Activated T-cell treated with anti-CD3 and anti-CD28 coated beads, Interleukin-2, amount 50 U/mL, for 72 hours (primary cell): ENCODE results near the gene MICAL2. TPM values are rescaled to one million over a fixed set of nuclear protein-coding genes. Genes with fewer than 3 reads are reported as not detected.
A peak's percentile ranks its signal among the peaks of the same experiment; 100 is the strongest.

ENCODE experiments used
- ATAC-seq, 2 donors: fragments of 150-1000 bp; cut with Tn5 transposase; replicated peaks in 1 of 2; 2 replicates each; pipeline ENCODE4 v1.10.0; 2021; ENCODE audit warnings: moderate library complexity in 2 of 2, mild to moderate bottlenecking in 1 of 2
- DNase-seq, 2 donors: peaks; one replicate each; pipeline ENCODE4 v3.0.0; 2021 to 2022; ENCODE audit warnings: mixed read lengths in 1 of 2
- H3K27ac Mint-ChIP-seq: one replicate; pipeline ENCODE4 v1.8.0; 2022; ENCODE audit warnings: mild to moderate bottlenecking, moderate library complexity, mixed read lengths
- H3K27me3 Mint-ChIP-seq: one replicate; pipeline ENCODE4 v1.8.0; 2022; ENCODE audit warnings: low read depth, mixed read lengths
- H3K36me3 Mint-ChIP-seq, 2 donors: one replicate each; pipeline ENCODE4 v1.8.0; 2022; ENCODE audit warnings: mixed read lengths in 2 of 2, mild to moderate bottlenecking in 1 of 2; ENCODE audit not compliant: insufficient read depth in 2 of 2
- H3K4me1 Mint-ChIP-seq: one replicate; pipeline ENCODE4 v1.8.0; 2022; ENCODE audit warnings: low read depth, mixed read lengths
- H3K4me3 Mint-ChIP-seq, 2 donors: one replicate each; pipeline ENCODE4 v1.8.0; 2022; ENCODE audit warnings: mild to moderate bottlenecking in 2 of 2, mixed read lengths in 2 of 2, moderate library complexity in 2 of 2
- H3K9me3 Mint-ChIP-seq, 2 donors: one replicate each; pipeline ENCODE4 v1.8.0; 2022; ENCODE audit warnings: mixed read lengths in 2 of 2
- total RNA-seq, 2 donors: library from RNA; stranded (reverse); gene quantifications; one replicate each; pipeline ENCODE4 v1.2.3, GENCODE V29; 2022

The MICAL2 gene
- total RNA-seq, 2 donors from 2014 or later = 227 to 322 TPM

GRCh38 chr11:12258451-12258850 lies 148.1 kb downstream of the MICAL2 start:
- H3K36me3 Mint-ChIP-seq = peaks cover 6 to 30% of the 10 kb centered on the region in 2 donors
- H3K9me3 Mint-ChIP-seq = no peaks in the 10 kb centered on the region
- ATAC-seq (no peak), DNase-seq (no peak)
- H3K4me3 Mint-ChIP-seq = no peak overlapping the region
- no peak overlapping the region for H3K27ac Mint-ChIP-seq
- H3K27me3 Mint-ChIP-seq = no peaks in the 10 kb centered on the region
- H3K4me1 Mint-ChIP-seq = no peaks in the 10 kb centered on the region

DNA sequence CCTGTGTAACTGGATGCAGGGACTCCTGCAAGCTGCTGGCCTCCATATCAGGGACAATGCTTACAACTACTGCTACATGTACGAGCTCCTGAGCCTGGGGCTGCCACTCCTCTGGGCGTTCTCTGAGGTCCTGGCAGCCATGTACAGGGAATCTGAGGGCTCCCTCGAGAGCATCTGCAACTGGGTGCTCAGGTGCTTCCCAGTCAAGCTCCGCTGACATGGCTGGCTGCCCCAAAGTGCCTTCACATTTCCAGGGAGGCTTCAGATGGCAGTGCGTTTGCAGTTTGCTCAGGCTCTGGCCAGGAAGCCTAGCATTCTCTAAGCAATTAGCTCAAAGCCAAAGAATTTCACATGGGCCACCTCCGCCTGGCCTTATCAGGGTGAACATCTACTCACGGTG lies 149.6 kb downstream of the MICAL2 start:
- no peak for DNase-seq
- H3K36me3 Mint-ChIP-seq = peaks cover 7 to 32% of the 10 kb centered on the region in 2 donors
- no peaks in the 10 kb centered on the region for H3K27me3 Mint-ChIP-seq
- H3K4me1 Mint-ChIP-seq = no peaks in the 10 kb centered on the region
- H3K27ac Mint-ChIP-seq = no peak overlapping the region
- H3K4me3 Mint-ChIP-seq = no peak overlapping the region
- no peak for ATAC-seq
- H3K9me3 Mint-ChIP-seq = no peaks in the 10 kb centered on the region

- Mint-ChIP-seq H3K36me3 (peaks cover 7 to 27% of the 10 kb centered on the region in 2 donors), H3K9me3 (no peaks in the 10 kb centered on the region), H3K27ac (no peak overlapping the region), H3K27me3 (no peaks in the 10 kb centered on the region), H3K4me3 (no peak overlapping the region), H3K4me1 (no peaks in the 10 kb centered on the region)
- no peak for ATAC-seq
- DNase-seq = no peak
Observed at GRCh38 chr11:12260731-12261521, 150.5 kb downstream of the MICAL2 start.

GRCh38 chr11:12261551-12261950 lies 151.2 kb downstream of the MICAL2 start:
- no peaks in the 10 kb centered on the region for H3K27me3 Mint-ChIP-seq
- H3K27ac Mint-ChIP-seq = no peak overlapping the region
- peaks cover 7 to 25% of the 10 kb centered on the region in 2 donors for H3K36me3 Mint-ChIP-seq
- no peaks in the 10 kb centered on the region for H3K9me3 Mint-ChIP-seq
- no peak overlapping the region for H3K4me3 Mint-ChIP-seq
- DNase-seq (no peak), ATAC-seq (no peak)
- H3K4me1 Mint-ChIP-seq = no peaks in the 10 kb centered on the region

- Mint-ChIP-seq H3K27ac (no peak overlapping the region), H3K36me3 (peaks cover 5 to 20% of the 10 kb centered on the region in 2 donors), H3K9me3 (no peaks in the 10 kb centered on the region), H3K4me1 (no peaks in the 10 kb centered on the region), H3K4me3 (no peak overlapping the region), H3K27me3 (no peaks in the 10 kb centered on the region)
- ATAC-seq = peak in 1 of 2 donors; percentile 9
- DNase-seq = no peak
Observed at GRCh38 chr11:12263141-12263693, 152.8 kb downstream of the MICAL2 start.

GRCh38 chr11:12264361-12264760 lies 154.0 kb downstream of the MICAL2 start:
- Mint-ChIP-seq H3K9me3 (no peaks in the 10 kb centered on the region), H3K4me3 (no peak overlapping the region), H3K36me3 (peaks cover 2 to 13% of the 10 kb centered on the region in 2 donors), H3K4me1 (no peaks in the 10 kb centered on the region), H3K27me3 (no peaks in the 10 kb centered on the region), H3K27ac (no peak overlapping the region)
- ATAC-seq (peak in 1 of 2 donors; percentile 7), DNase-seq (no peak)

DNA sequence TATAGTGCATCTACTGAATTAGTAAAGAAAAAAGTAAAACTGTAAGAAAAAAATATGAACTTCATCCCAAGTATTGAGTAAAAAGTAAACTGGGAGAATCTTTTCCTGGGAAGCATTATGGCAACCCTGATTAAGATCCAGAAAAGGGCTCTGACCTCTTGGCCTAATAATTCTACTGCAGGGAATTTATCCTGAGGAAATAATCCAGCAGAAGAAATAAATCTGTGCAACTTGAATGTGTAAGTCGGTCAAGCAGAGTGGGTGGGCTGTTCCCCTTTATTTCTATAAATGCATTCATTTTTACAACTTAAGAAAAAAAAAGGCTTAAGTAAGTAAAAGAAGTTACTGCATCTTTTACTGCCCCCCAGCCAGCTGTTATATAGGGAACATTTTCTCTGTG lies 155.7 kb downstream of the MICAL2 start:
- Mint-ChIP-seq H3K9me3 (no peaks in the 10 kb centered on the region), H3K4me3 (no peak overlapping the region), H3K27ac (no peak overlapping the region), H3K4me1 (peaks cover 4% of the 10 kb centered on the region), H3K36me3 (peaks cover 2 to 8% of the 10 kb centered on the region in 2 donors), H3K27me3 (peaks cover 5% of the 10 kb centered on the region)
- DNase-seq (no peak), ATAC-seq (no peak)

DNA sequence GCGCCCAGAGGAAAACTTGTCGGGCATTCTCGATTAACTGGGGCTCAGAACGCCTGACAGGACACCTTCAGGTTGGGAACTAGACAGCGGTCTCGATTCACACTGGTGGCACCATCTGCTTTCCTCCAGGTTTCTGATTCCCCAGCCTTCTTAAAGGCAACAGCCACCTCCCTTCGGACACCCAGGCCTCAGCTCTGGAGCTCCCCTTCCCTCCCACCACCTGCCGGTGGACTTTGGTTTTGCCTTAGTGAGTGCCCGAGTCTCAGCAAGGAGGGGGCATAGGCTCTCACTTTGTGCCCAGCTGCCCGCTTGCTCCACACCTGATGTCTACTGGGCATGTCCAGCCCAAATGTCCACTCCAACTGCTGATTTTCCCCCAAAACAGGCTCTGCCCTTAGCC lies 156.6 kb downstream of the MICAL2 start:
- DNase-seq (no peak), ATAC-seq (no peak)
- no peaks in the 10 kb centered on the region for H3K9me3 Mint-ChIP-seq
- peaks cover 2 to 8% of the 10 kb centered on the region in 2 donors for H3K36me3 Mint-ChIP-seq
- H3K27me3 Mint-ChIP-seq = peaks cover 5% of the 10 kb centered on the region
- peaks cover 4% of the 10 kb centered on the region for H3K4me1 Mint-ChIP-seq
- no peak overlapping the region for H3K27ac Mint-ChIP-seq
- H3K4me3 Mint-ChIP-seq = no peak overlapping the region

DNA sequence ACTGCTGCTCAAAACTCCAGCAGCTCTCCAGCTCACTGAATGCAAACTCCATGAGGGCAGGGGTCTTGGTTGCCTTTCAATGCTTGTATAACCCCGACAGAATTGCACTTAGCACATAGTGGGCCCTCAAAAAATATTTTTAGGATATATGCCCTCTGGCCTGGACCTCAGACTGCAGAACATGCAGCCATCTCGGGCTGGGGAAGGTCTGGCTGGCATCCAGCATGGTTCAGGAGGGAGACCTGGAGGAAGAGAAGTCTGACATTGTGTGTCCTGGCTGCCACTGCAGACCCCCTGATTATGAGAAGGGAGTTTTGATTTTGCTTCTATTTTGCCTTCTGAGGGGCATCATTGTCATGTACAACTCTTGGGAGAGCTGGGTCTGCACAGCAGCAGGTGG lies 157.5 kb downstream of the MICAL2 start:
- Mint-ChIP-seq H3K36me3 (peaks cover 2 to 3% of the 10 kb centered on the region in 2 donors), H3K9me3 (no peaks in the 10 kb centered on the region), H3K4me3 (no peak overlapping the region), H3K4me1 (peaks cover 4% of the 10 kb centered on the region), H3K27ac (no peak overlapping the region), H3K27me3 (peaks cover 5% of the 10 kb centered on the region)
- ATAC-seq = no peak
- no peak for DNase-seq

DNA sequence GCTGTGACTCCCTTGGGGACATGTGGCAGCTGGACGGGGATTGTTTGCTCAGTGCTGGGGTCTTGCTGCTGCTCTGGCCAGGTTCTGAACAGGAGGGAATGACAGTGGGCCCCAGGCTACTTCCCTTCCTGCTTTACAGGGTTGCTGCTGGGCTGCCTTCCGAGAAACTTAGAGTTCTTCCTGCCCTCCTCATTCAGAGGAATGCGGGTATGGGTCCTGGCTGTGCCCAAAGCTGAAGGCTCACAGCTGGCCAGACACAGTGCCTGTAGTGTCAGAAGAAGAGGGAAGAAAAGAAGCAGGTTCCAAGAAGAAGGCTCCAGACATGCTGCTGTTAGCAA lies 158.7 kb downstream of the MICAL2 start:
- no peak overlapping the region for H3K27ac Mint-ChIP-seq
- peaks cover 5% of the 10 kb centered on the region for H3K27me3 Mint-ChIP-seq
- ATAC-seq (no peak), DNase-seq (no peak)
- H3K4me1 Mint-ChIP-seq = peaks cover 11% of the 10 kb centered on the region
- no peak overlapping the region for H3K4me3 Mint-ChIP-seq
- H3K9me3 Mint-ChIP-seq = no peaks in the 10 kb centered on the region
- no peaks in the 10 kb centered on the region for H3K36me3 Mint-ChIP-seq

GRCh38 chr11:12269446-12270214 lies 159.2 kb downstream of the MICAL2 start:
- DNase-seq (no peak), ATAC-seq (no peak)
- Mint-ChIP-seq H3K4me1 (peaks cover 16% of the 10 kb centered on the region), H3K27me3 (peaks cover 5% of the 10 kb centered on the region), H3K9me3 (no peaks in the 10 kb centered on the region), H3K27ac (no peak overlapping the region), H3K4me3 (no peak overlapping the region), H3K36me3 (no peaks in the 10 kb centered on the region)

DNA sequence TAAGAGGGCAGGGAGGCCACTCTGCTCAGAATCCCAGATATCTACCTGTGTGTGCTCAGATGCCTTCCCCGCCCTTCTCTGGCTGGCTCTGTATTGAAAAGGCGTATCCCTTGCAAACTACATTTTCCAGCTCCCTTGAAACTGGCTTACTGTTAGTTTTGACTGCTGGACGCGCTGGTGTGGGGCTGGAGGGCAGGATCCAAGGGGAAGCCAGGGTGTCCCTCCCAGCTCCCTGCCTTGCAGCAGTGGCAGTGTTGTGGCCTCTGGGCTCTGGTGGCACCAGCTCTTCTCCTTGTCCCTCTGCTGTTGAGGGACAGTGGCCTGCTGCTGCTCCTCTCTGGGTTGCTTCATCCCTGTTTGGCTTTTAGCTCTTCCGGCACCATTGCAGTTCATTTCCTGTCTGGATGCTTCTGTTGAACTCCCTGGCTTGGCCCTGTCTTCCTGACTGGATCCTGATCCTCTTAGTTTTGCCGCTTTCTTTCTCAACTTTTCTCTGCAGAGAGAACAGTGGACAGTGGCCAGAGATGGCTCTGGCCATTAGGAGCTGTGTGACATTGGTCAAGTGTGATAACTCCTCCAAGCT lies 159.9 kb downstream of the MICAL2 start:
- Mint-ChIP-seq H3K36me3 (no peaks in the 10 kb centered on the region), H3K27me3 (peaks cover 5% of the 10 kb centered on the region), H3K4me3 (no peak overlapping the region), H3K9me3 (no peaks in the 10 kb centered on the region), H3K27ac (peak overlapping the region; percentile 6), H3K4me1 (peaks cover 21% of the 10 kb centered on the region)
- ATAC-seq = no peak
- no peak for DNase-seq

DNA sequence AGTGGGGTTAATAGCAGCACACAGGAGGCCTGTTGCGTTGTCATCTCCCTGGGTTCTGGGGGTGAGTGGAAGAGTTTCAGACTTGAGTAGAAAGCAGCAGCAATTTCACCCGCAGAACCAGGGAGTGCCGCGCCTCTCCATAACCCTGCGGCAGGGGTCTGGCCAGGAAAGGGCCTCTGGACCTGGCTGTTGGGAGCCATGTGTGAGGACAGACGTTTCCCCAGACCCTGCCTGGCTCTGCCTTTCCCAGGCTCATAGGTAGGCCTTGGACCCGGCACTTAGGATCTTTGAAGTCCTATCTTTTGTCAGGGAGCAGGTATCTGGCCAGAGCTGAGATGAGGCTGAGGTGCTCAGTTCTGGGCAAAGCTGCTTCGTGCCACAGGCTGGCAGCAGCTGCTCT lies 160.4 kb downstream of the MICAL2 start:
- H3K27ac Mint-ChIP-seq = peak overlapping the region; percentile 6
- H3K4me3 Mint-ChIP-seq = no peak overlapping the region
- no peaks in the 10 kb centered on the region for H3K9me3 Mint-ChIP-seq

More for the DNA sequence above, 160.4 kb downstream of the MICAL2 start:
- DNase-seq (no peak), ATAC-seq (no peak)
- Mint-ChIP-seq H3K27me3 (peaks cover 5% of the 10 kb centered on the region), H3K4me1 (peaks cover 21% of the 10 kb centered on the region), H3K36me3 (no peaks in the 10 kb centered on the region)
